Neural cell (in vitro differentiated cells): ENCODE measurements around the gene CD8B2.

Experiments used
- EP300 ChIP-seq: fragments of 450-650 bp; conservative IDR thresholded peaks from 2 replicates; pipeline ENCODE4 v1.6.1; 2014; ENCODE audit warnings: antibody characterized with exemption, mild to moderate bottlenecking, moderate library complexity; ENCODE audit not compliant: poor library complexity, severe bottlenecking
- SMC3 ChIP-seq: fragments of 450-650 bp; conservative IDR thresholded peaks from 2 replicates; pipeline ENCODE4 v1.6.1; 2014; ENCODE audit warnings: antibody characterized with exemption, mild to moderate bottlenecking, moderate library complexity; ENCODE audit not compliant: poor library complexity

DNA sequence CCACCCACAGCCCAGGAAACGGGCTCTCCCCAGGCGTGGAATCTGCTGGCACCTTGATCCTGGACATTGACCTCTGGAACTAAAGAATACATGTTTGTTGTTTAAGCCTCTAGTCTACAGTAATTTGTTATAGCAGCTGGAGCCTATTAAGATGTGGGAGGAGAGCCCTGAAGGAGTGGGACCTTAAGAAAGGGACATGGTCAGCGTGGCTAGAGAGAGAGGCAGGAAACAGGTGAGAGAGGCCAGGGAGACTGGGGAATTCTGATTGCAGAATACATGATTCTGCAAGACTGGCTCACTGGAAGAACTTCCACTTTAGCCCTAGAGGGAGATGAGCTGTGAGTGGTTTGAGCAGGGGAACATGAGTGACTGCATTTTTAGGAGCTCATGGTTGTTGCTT, 83.2 kb downstream of the CD8B2 start:
- no peak for TF ChIP-seq SMC3
- no peak for TF ChIP-seq EP300
